Measurements from ENCODE around the gene RGS1. TPM values are rescaled to one million over a fixed set of nuclear protein-coding genes. Genes with fewer than 3 reads are reported as not detected.

RGS1 gene
- total and polyA plus RNA-seq, 2 of the 8 experiments (the other 6 are each of a cell fraction or from before 2014, with no cell fraction given): not detected

- Histone ChIP-seq H2BK120ac (replicated peaks; ENCODE audit: low read depth, low read length) (no peak overlapping the region), H2AK5ac (ENCODE audit: low read depth, low read length) (no peak overlapping the region), H2BK12ac (ENCODE audit: low read depth, low read length) (no peak overlapping the region), H3K4ac (replicated peaks; ENCODE audit: insufficient read length, low read depth, low read length) (no peak overlapping the region), H3K79me2 (ENCODE audit: control insufficient read depth in 1 of 2, insufficient read depth in 2 of 2, low read length in 2 of 2) (no peaks in the 10 kb centered on the region), H3K79me1 (ENCODE audit: low read depth, low read length) (no peaks in the 10 kb centered on the region), H2AFZ (ENCODE audit: low read length) (no peak overlapping the region), H4K8ac (ENCODE audit: extremely low read depth, insufficient read depth, low read length) (no peak overlapping the region), H3K4me1 (replicated peaks in 1 of 4; ENCODE audit: control insufficient read depth in 3 of 4, insufficient read depth in 4 of 4, low read length in 3 of 4) (no peaks in the 10 kb centered on the region), H4K91ac (replicated peaks; ENCODE audit: insufficient read length, low read length) (no peak overlapping the region), H3K9ac (replicated peaks in 1 of 4; ENCODE audit: extremely low read depth in 1 of 4, low read depth in 3 of 4, low read length in 3 of 4) (no peak overlapping the region), H3K14ac (ENCODE audit: insufficient read length) (no peak overlapping the region), H3K27me3 (replicated peaks in 1 of 4; ENCODE audit: control insufficient read depth in 3 of 4, extremely low read depth in 1 of 4, insufficient read depth in 3 of 4, low read length in 3 of 4) (no peaks in the 10 kb centered on the region), H3K23ac (ENCODE audit: insufficient read length) (no peak overlapping the region), H2BK20ac (ENCODE audit: low read length) (no peak overlapping the region), H2BK5ac (ENCODE audit: low read depth, low read length) (no peak overlapping the region), H3K56ac (replicated peaks; ENCODE audit: insufficient read length, low read depth, low read length) (no peak overlapping the region), H4K5ac (ENCODE audit: insufficient read length, low read depth, low read length) (no peak overlapping the region), H3K27ac (ENCODE audit: low read depth, low read length) (no peak overlapping the region), H4K20me1 (replicated peaks in 1 of 2; ENCODE audit: control insufficient read depth in 1 of 2, insufficient read depth in 2 of 2, low read length in 2 of 2) (no peaks in the 10 kb centered on the region), H2BK15ac (ENCODE audit: low read length) (no peak overlapping the region), H3K36me3 (ENCODE audit: control insufficient read depth in 2 of 4, insufficient read depth in 4 of 4, low read length in 3 of 4) (no peaks in the 10 kb centered on the region), H3K4me2 (ENCODE audit: insufficient read depth in 1 of 2, low read depth in 2 of 2, low read length in 2 of 2) (no peak overlapping the region), H3K9me3 (ENCODE audit: insufficient read depth in 2 of 2, low read depth in 1 of 2, low read length in 1 of 2) (no peaks in the 10 kb centered on the region), H3K4me3 (ENCODE audit: extremely low read depth in 1 of 4, insufficient read depth in 2 of 4, low read depth in 3 of 4, low read length in 4 of 4) (no peak overlapping the region), H3K23me2 (ENCODE audit: low read depth, low read length) (no peaks in the 10 kb centered on the region), H3K18ac (ENCODE audit: extremely low read depth, low read length) (no peak overlapping the region)
- POLR2A ChIA-PET (ENCODE audit: partially characterized antibody): no interaction called here
- FAIRE-seq (no peak), DNase-seq (ENCODE audit: low read depth in 1 of 2, low spot score in 2 of 2) (no peak)
- no peak for TF ChIP-seq RFX5 (IDR thresholded peaks at IDR 0.05; ENCODE audit: borderline replicate concordance, low read depth, low read length)
- CTCF ChIA-PET (ENCODE audit: partially characterized antibody): no interaction called here
- 91% methylated on average over 3 of the region's 3 CpGs; no CpG with 5 or more reads in 1 of the 2 experiments for WGBS, 2 experiments (ENCODE audit: extremely low coverage in 1 of 2, insufficient coverage in 1 of 2, insufficient read length in 1 of 2, insufficient replicate concordance in 2 of 2, low coverage in 1 of 2, low lambda C conversion rate in 2 of 2, missing lambda C conversion rate in 1 of 2)
These were observed 29.5 kb downstream of the RGS1 start for GRCh38 chr1:192604979-192605620.
